Raji (cell line): ENCODE measurements around the gene CD163.

ENCODE experiments used
- POLR2A ChIP-seq: IDR thresholded peaks from 2 replicates; pipeline ENCODE4 v1.6.1; 2011; ENCODE audit warnings: low read depth, low read length, control low read depth; ENCODE audit not compliant: insufficient read depth

The CD163 gene

DNA sequence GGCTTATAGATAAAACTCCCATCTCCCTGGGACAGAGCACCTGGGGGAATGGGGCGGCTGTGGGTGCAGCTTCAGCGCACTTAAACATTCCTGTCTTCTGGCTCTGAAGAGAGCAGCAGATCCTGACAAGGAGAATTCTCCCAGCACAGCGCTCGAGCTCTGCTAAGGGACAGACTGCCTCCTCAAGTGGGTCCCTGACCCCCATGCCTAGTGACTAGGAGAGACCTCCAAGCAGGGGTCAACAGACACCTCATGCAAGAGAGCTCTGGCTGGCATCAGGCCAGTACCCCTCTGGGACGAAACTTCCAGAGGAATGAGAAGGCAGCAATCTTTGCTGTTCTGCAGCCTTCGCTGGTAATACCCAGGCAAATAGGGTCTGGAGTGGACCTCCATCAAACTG, 31.5 kb downstream of the CD163 start:
- no peak for TF ChIP-seq POLR2A

DNA sequence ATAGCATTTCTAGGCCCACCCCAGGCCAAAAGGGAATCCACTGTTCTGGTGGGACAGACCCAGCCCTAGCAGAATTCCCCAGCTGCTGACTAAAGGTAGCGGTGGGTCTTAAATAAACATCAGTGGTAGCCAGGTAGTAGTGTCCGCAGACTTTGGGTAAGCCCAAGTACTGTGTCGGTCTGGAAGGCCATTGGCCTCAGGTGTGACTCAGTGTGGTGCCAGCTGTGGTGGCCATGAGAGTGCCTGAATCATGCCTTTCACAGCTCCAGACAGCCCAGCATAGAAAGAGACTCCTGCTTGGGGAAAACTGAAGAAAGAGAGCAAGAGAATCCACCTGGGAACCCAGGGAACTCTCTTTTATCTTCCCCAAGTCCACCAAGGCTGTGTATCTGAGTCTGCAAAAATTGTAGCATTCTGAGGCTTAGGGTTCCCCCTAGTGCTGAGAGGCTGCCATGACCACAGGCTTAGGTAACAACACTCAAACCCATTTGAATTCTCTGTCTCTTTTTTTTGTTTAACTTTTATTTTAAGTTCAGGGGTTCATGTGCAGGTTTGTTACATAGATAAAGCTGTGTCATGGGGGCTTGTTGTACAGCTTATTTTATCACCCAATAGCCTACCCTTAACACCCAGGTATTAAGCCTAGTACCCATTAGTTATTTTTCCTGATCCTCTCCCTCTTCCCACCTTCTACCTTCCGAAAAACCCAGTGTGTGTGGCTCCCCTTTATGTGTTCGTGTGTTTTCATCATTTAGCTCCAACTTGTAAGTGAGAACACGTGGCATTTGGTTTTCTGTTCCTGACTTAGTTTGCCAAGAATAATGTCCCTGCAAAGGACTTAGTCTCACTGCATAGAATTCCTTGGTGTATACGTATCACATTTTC, 43.0 kb downstream of the CD163 start:
- no peak for TF ChIP-seq POLR2A

GRCh38 chr12:7459973-7460372, 43.6 kb downstream of the CD163 start:
- no peak for TF ChIP-seq POLR2A

DNA sequence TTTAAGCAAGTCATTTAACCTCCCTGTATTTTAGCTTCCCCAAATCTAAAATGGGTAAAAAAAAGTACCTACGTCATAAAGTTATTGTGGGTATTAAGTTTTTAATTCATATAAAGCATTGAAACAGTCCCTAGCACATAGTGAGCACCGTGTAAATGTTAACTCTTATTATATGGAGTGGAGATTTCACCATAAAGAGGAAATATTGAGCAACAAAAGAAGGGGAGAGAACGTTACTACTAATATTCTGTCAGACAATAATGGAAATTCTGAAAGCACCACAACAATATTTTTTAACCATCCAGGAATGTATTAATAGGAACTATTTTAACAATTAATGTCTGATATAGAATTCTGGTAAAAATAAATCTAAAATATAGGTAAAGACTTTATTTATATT, 51.8 kb downstream of the CD163 start:
- TF ChIP-seq POLR2A, result no peak

DNA sequence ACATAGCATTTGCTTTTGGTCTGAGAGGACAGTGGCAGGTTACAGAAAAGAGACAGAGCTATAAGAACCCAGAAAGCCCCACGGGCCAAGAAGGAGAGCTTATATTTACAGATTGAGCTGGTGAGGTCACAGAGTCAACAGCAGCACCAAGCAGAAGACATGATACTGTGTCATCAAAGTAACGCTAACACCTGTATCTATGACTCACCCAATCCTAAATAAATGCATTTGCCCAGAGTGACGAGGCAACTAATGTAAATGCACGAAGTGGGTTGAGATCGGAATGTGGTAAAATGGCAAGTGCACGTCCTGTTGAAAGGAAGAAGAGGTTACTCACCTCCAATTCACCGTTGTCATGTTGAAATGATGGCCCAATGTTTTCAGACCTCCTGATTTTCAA, 52.9 kb downstream of the CD163 start:
- TF ChIP-seq POLR2A, result no peak

- TF ChIP-seq POLR2A, result no peak
Observed at GRCh38 chr12:7448099-7448498, 55.5 kb downstream of the CD163 start.

DNA sequence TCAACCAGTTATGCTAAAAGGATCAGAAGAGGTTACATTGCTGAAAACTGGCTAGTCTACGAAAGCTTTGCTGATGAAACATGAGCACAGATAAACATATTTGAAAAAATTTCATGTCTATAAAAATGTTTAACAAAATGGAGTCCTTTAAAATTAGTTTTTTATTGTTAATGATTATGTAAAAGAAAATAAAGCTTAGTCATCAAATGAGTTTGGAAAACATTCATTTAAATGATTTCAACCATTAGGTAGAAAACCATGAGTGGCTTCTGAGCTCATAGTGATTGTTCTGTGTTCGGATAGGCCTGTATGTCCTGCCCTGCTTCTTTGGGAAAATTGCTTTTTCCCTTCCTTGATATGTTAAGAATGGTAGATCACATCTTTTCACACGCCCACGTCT, 59.0 kb downstream of the CD163 start:
- no peak for TF ChIP-seq POLR2A

DNA sequence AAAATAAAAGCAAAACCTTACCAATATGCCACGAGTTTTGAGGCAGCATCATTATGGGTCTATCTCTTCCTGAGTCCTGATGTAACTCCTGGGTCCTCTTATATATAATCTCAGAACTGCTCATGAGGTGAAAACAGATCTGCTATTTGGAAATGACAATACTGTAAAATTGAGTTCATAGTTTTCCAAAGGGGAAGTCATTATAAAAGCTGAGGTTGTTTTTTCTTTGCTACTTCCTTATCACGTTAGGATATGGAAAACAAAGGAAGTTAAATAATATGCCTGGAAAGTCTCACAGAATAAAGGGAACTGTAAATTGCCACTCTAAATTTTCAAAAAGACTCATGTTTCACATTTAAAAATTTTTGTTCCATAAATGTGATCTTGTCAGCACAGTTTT, 59.5 kb downstream of the CD163 start, which contains the start of gene CD163L1:
Gene CD163L1, minus strand, starts transcription at position 78 of the 400 bp plus-strand sequence. Its CDS starts 26 bp downstream, at position 52.
- TF ChIP-seq POLR2A, result no peak

DNA sequence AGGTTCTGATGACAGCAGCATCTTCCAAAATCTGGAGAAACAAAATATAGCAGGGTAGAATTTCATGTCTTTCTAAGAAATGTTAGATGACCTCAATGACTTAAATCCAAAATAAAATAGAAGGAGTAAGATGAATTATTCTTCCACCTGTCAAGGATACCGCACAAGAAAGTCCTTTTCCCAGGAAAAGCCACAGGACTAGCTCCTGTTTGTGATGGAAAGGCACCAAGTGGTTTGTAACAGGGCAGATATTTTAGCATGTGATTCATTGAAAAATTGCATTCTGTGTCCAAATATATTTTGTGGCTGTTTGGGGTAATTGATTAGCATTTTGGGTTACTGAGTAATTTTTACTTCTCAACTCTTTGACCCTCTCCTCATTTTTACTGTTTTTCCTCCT, 62.4 kb downstream of the CD163 start:
- no peak for TF ChIP-seq POLR2A

GRCh38 chr12:7439579-7440505, 63.7 kb downstream of the CD163 start:
- no peak for TF ChIP-seq POLR2A

DNA sequence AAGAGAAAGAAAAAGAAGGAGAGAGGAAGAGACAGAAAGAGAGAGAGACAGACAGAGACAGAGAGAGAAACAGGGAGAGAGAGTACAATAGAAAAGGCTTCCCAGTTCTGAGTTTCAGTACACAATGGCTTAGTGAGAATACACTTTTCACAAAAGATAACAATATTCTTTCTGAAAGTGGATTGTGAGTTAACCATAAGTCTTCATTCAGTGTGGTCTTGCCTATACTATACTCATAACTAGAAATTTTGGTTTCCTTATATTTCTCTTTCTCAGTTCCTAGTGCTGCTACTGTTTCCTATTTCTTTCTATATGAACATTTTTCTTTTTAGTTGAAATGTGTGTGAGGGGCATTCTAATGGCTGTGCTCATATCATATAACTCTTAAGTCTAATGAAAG, 68.9 kb downstream of the CD163 start:
- no peak for TF ChIP-seq POLR2A

GRCh38 chr12:7433276-7433822, 70.2 kb downstream of the CD163 start:
- TF ChIP-seq POLR2A, result no peak

DNA sequence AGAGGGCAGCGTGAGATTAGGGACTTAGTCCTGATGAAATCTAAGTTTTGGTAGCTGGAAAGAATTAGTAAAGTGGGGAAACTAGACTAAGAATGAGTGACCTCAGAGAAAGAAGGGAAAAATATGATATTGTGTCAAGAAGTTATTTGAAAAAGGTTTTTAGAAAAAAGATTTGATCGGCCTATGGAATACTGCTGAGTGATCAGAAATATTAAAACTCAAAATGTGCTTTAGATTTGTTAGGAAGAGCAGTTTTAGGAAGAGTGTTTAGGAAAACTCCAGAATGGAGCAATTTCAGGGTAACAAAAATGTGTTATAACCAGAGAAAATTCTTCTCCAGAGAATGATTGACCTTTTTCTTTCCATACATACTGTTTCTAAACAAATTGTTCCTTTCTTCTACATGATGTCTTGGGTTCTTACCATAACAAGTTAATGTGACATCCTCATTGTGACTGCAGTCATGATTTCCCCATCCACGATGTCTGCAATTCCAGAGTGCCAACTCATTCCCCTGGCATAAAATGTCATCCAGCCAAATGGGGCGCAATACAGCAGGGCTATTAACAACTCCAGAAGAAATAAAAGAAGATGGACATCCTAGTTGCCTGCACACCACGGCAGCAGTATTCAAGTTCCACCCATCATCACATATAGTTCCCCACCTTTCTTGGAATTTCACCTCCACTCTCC, 71.4 kb downstream of the CD163 start:
- TF ChIP-seq POLR2A, result no peak
